Activated effector memory CD4-positive, alpha-beta T cell treated with anti-CD3 and anti-CD28 coated beads, Interleukin-2, amount 50 U/mL, for 16 hours (primary cell): Measurements from ENCODE around the gene CNTNAP4.

ENCODE experiments used
- DNase-seq: peaks from one replicate; pipeline ENCODE4 v3.0.0-alpha.2; 2020

The CNTNAP4 gene

GRCh38 chr16:76276745-76277438 is at the start of gene CNTNAP4:
CNTNAP4 (plus strand) TSS chr16:76277401; CDS start chr16:76277663, 262 bp downstream.
- no peak for DNase-seq

GRCh38 chr16:76228546-76229146 is 48.6 kb upstream of the CNTNAP4 start:
- DNase-seq, result no peak

GRCh38 chr16:76232704-76233103 is 44.5 kb upstream of the CNTNAP4 start:
- DNase-seq, result no peak

- DNase-seq, result no peak
These were observed 42.2 kb upstream of the CNTNAP4 start for GRCh38 chr16:76235025-76235424.

GRCh38 chr16:76235426-76235825 is 41.8 kb upstream of the CNTNAP4 start:
- DNase-seq, result no peak

- no peak for DNase-seq
These were observed 39.7 kb upstream of the CNTNAP4 start for GRCh38 chr16:76237471-76237870.

GRCh38 chr16:76241755-76242154 is 35.4 kb upstream of the CNTNAP4 start:
- DNase-seq, result no peak

GRCh38 chr16:76243620-76244019 is 33.6 kb upstream of the CNTNAP4 start:
- no peak for DNase-seq

- no peak for DNase-seq
These were observed 30.6 kb upstream of the CNTNAP4 start for GRCh38 chr16:76246587-76246986.

GRCh38 chr16:76265434-76266045 is 11.7 kb upstream of the CNTNAP4 start:
- DNase-seq, result no peak

GRCh38 chr16:76268824-76269223 is 8.4 kb upstream of the CNTNAP4 start:
- DNase-seq, result no peak

- DNase-seq, result no peak
These were observed 344 bp downstream of the CNTNAP4 start for GRCh38 chr16:76277460-76278030.

- DNase-seq, result no peak
These were observed 885 bp downstream of the CNTNAP4 start for GRCh38 chr16:76278086-76278485.

- DNase-seq, result no peak
These were observed 1.8 kb downstream of the CNTNAP4 start for GRCh38 chr16:76278980-76279379.

- no peak for DNase-seq
These were observed 3.4 kb downstream of the CNTNAP4 start for GRCh38 chr16:76280421-76281215.

- no peak for DNase-seq
These were observed 10.3 kb downstream of the CNTNAP4 start for GRCh38 chr16:76287466-76287865.

GRCh38 chr16:76292218-76292617 is 15.0 kb downstream of the CNTNAP4 start:
- DNase-seq, result no peak

GRCh38 chr16:76293980-76294379 is 16.8 kb downstream of the CNTNAP4 start:
- no peak for DNase-seq

GRCh38 chr16:76294396-76295214 is 17.4 kb downstream of the CNTNAP4 start:
- no peak for DNase-seq

GRCh38 chr16:76297941-76298340 is 20.7 kb downstream of the CNTNAP4 start:
- DNase-seq, result no peak

GRCh38 chr16:76303637-76304314 is 26.6 kb downstream of the CNTNAP4 start:
- no peak for DNase-seq
